WTC11 (cell line): ENCODE results near the gene C16orf74. TPM values are rescaled to one million over a fixed set of nuclear protein-coding genes. Genes with fewer than 3 reads are reported as not detected.

ENCODE experiments used
- ATAC-seq: fragments of 200-7000 bp; cut with Tn5 transposase; 2 replicates; pipeline ENCODE4 v1.10.0; 2021; ENCODE audit warnings: mild to moderate bottlenecking, moderate library complexity
- CTCF ChIA-PET: fragments of 300-600 bp; sonication (Branson Sonifier 250); formaldehyde crosslinking; loops from one replicate; lab custom pipeline; 2021; ENCODE audit warnings: antibody characterized with exemption; lab: Charles Lee
- POLR2A ChIA-PET: fragments of 350-600 bp; sonication (Branson Sonifier 250); formaldehyde crosslinking; loops from one replicate; lab custom pipeline; 2021; ENCODE audit warnings: antibody characterized with exemption; lab: Charles Lee
- DNase-seq: peaks from one replicate; pipeline ENCODE4 v3.0.0; 2021; ENCODE audit warnings: low spot score
- H3K27ac Mint-ChIP-seq: 2 replicates; pipeline ENCODE4 v1.8.0; 2021; ENCODE audit warnings: mixed read lengths
- H3K27me3 Mint-ChIP-seq: 2 replicates; pipeline ENCODE4 v1.8.0; 2021; ENCODE audit warnings: low read depth, mild to moderate bottlenecking, moderate library complexity, mixed read lengths
- H3K36me3 Mint-ChIP-seq: 2 replicates; pipeline ENCODE4 v1.8.0; 2021; ENCODE audit warnings: mixed read lengths
- H3K4me1 Mint-ChIP-seq: 2 replicates; pipeline ENCODE4 v1.8.0; 2022; ENCODE audit warnings: mixed read lengths
- H3K4me3 Mint-ChIP-seq: 2 replicates; pipeline ENCODE4 v1.8.0; 2021; ENCODE audit warnings: mild to moderate bottlenecking, moderate library complexity, mixed read lengths
- H3K9me3 Mint-ChIP-seq: 2 replicates; pipeline ENCODE4 v1.8.0; 2021; ENCODE audit warnings: mixed read lengths
- ATF2 ChIP-seq: sonication (generic); formaldehyde crosslinking; IDR thresholded peaks from 2 replicates; pipeline ENCODE4 v1.8.1; 2022; ENCODE audit warnings: low read depth, missing genetic modification reagents, borderline replicate concordance
- CREM ChIP-seq: sonication (generic); formaldehyde crosslinking; IDR thresholded peaks from 2 replicates; pipeline ENCODE4 v1.8.1; 2022; ENCODE audit warnings: mild to moderate bottlenecking, missing genetic modification reagents, moderate library complexity
- E2F4 ChIP-seq: sonication (generic); formaldehyde crosslinking; IDR thresholded peaks from 2 replicates; pipeline ENCODE4 v1.8.1; 2022; ENCODE audit warnings: low read depth, mild to moderate bottlenecking, moderate library complexity, missing genetic modification reagents, borderline replicate concordance
- E2F5 ChIP-seq: sonication (generic); formaldehyde crosslinking; IDR thresholded peaks from 2 replicates; pipeline ENCODE4 v1.8.1; 2022; ENCODE audit warnings: mild to moderate bottlenecking, moderate library complexity, missing genetic modification reagents
- EMX1 ChIP-seq: fragments of 250-450 bp; sonication (Bioruptor Pico); IDR thresholded peaks from 2 replicates; pipeline ENCODE4 v1.8.0; 2021; ENCODE audit warnings: mild to moderate bottlenecking
- GRHL2 ChIP-seq: fragments of 250-450 bp; sonication (Bioruptor Pico); IDR thresholded peaks from 2 replicates; pipeline ENCODE4 v1.8.0; 2022; ENCODE audit warnings: mild to moderate bottlenecking, moderate library complexity; ENCODE audit not compliant: insufficient replicate concordance, severe bottlenecking
- HMGA2 ChIP-seq: fragments of 250-450 bp; sonication (Bioruptor Pico); IDR thresholded peaks from 2 replicates; pipeline ENCODE4 v1.4.0; 2021; ENCODE audit warnings: mild to moderate bottlenecking, moderate library complexity
- IRF2 ChIP-seq: sonication (generic); formaldehyde crosslinking; IDR thresholded peaks from 2 replicates; pipeline ENCODE4 v1.8.0; 2022; ENCODE audit warnings: low read depth, missing genetic modification reagents, borderline replicate concordance
- MLX ChIP-seq: sonication (generic); formaldehyde crosslinking; IDR thresholded peaks from 2 replicates; pipeline ENCODE4 v1.8.1; 2023; ENCODE audit warnings: mild to moderate bottlenecking, missing genetic modification reagents, moderate library complexity
- MXD4 ChIP-seq: fragments of 250-450 bp; sonication (Bioruptor Pico); IDR thresholded peaks from 2 replicates; pipeline ENCODE4 v1.8.0; 2021; ENCODE audit warnings: mild to moderate bottlenecking, moderate library complexity, borderline replicate concordance
- NFATC4 ChIP-seq: fragments of 250-450 bp; sonication (Bioruptor Pico); IDR thresholded peaks from 2 replicates; pipeline ENCODE4 v1.9.0; 2021; ENCODE audit warnings: mild to moderate bottlenecking
- PREB ChIP-seq: sonication (generic); formaldehyde crosslinking; IDR thresholded peaks from 2 replicates; pipeline ENCODE4 v1.8.1; 2022; ENCODE audit warnings: mild to moderate bottlenecking, missing genetic modification reagents, moderate library complexity, borderline replicate concordance
- ZNF121 ChIP-seq: sonication (generic); formaldehyde crosslinking; IDR thresholded peaks from 2 replicates; pipeline ENCODE4 v1.8.0; 2023; ENCODE audit warnings: missing genetic modification reagents
- ZNF219 ChIP-seq: sonication (generic); formaldehyde crosslinking; IDR thresholded peaks from 2 replicates; pipeline ENCODE4 v1.8.0; 2023; ENCODE audit warnings: missing genetic modification reagents, mild to moderate bottlenecking, borderline replicate concordance
- ZNF396 ChIP-seq: fragments of 250-450 bp; sonication (Bioruptor Pico); IDR thresholded peaks from 2 replicates; pipeline ENCODE4 v1.8.0; 2021; ENCODE audit warnings: mild to moderate bottlenecking, moderate library complexity, borderline replicate concordance
- ZNF416 ChIP-seq: fragments of 250-450 bp; sonication (Bioruptor Pico); IDR thresholded peaks from 2 replicates; pipeline ENCODE4 v1.9.0; 2021; ENCODE audit warnings: mild to moderate bottlenecking, inconsistent platforms
- ZNF512 ChIP-seq: sonication (generic); formaldehyde crosslinking; IDR thresholded peaks from 2 replicates; pipeline ENCODE4 v1.8.1; 2022; ENCODE audit warnings: missing genetic modification reagents, borderline replicate concordance
- ZNF532 ChIP-seq: fragments of 250-450 bp; sonication (Bioruptor Pico); IDR thresholded peaks from 2 replicates; pipeline ENCODE4 v1.9.0; 2021; ENCODE audit warnings: mild to moderate bottlenecking, borderline replicate concordance
- total RNA-seq: library from RNA; stranded (reverse); gene quantifications from 3 replicates; pipeline ENCODE4 v1.2.3, GENCODE V29; 2021

The C16orf74 gene
- total RNA-seq, 1 experiment from 2014 or later, result 8.3 TPM

- H3K36me3 Mint-ChIP-seq, result peaks cover 45% of the 10 kb centered on the region
- H3K4me1 Mint-ChIP-seq, result no peaks in the 10 kb centered on the region
- DNase-seq (no peak), ATAC-seq (no peak)
- no peak overlapping the region for H3K4me3 Mint-ChIP-seq
- peak overlapping the region; percentile 42; the same call in 1 of the 2 replicates for H3K27ac Mint-ChIP-seq
- ChIA-PET POLR2A (no interaction called here), CTCF (interaction anchor here (1.0 to 6.8 kb wide), 3 partner anchors 12 to 45 kb away, joined by 3 to 75 read pairs (median 3); no protein-coding TSS in a partner anchor)
- H3K9me3 Mint-ChIP-seq, result no peaks in the 10 kb centered on the region
- TF ChIP-seq MXD4 (no peak), NFATC4 (CRISPR knock-in tag) (peak; percentile 8; the same call in 1 of the 2 replicates)
- H3K27me3 Mint-ChIP-seq, result no peaks in the 10 kb centered on the region
Measured at GRCh38 chr16:85677383-85677967, 73.4 kb downstream of the C16orf74 start.

- DNase-seq (no peak), ATAC-seq (no peak)
- H3K9me3 Mint-ChIP-seq, result no peaks in the 10 kb centered on the region
- peaks cover 51% of the 10 kb centered on the region for H3K36me3 Mint-ChIP-seq
- H3K27ac Mint-ChIP-seq, result peak overlapping the region; percentile 67; the same call in 1 of the 2 replicates
- POLR2A ChIA-PET, result interaction anchor here (1.6 kb wide), 1 partner anchor 9 kb away, joined by 4 read pairs; no protein-coding TSS in a partner anchor
- no peak overlapping the region for H3K4me3 Mint-ChIP-seq
- H3K27me3 Mint-ChIP-seq, result no peaks in the 10 kb centered on the region
- TF ChIP-seq NFATC4 (CRISPR knock-in tag), result no peak
- CTCF ChIA-PET, result interaction anchor here (1.0 to 6.8 kb wide), 8 partner anchors 13 to 283 kb away, joined by 3 to 75 read pairs (median 6); partner anchors contain the start of gene GINS2
- H3K4me1 Mint-ChIP-seq, result no peaks in the 10 kb centered on the region
Measured at GRCh38 chr16:85676466-85676865, 74.4 kb downstream of the C16orf74 start.

- H3K9me3 Mint-ChIP-seq, result no peaks in the 10 kb centered on the region
- ATAC-seq (peak; percentile 53), DNase-seq (no peak)
- H3K4me3 Mint-ChIP-seq, result no peak overlapping the region
- no peak overlapping the region for H3K27ac Mint-ChIP-seq
- no peaks in the 10 kb centered on the region for H3K4me1 Mint-ChIP-seq
- ChIA-PET POLR2A (interaction anchor here (1.6 kb wide), 1 partner anchor 10 kb away, joined by 4 read pairs; no protein-coding TSS in a partner anchor), CTCF (interaction anchor here (0.6 to 6.8 kb wide), 15 partner anchors 9 to 282 kb away, joined by 3 to 75 read pairs (median 3); partner anchors contain the start of gene GINS2)
- peaks cover 50% of the 10 kb centered on the region for H3K36me3 Mint-ChIP-seq
- H3K27me3 Mint-ChIP-seq, result no peaks in the 10 kb centered on the region
- no peak for TF ChIP-seq ATF2 (CRISPR knock-in tag)
- TF ChIP-seq MLX (CRISPR knock-in tag), result no peak
- no peak for TF ChIP-seq ZNF416 (CRISPR knock-in tag)
- no peak for TF ChIP-seq ZNF121 (CRISPR knock-in tag)
- no peak for TF ChIP-seq ZNF396
- no peak for TF ChIP-seq CREM (CRISPR knock-in tag)
- TF ChIP-seq PREB (CRISPR knock-in tag), result no peak
- no peak for TF ChIP-seq E2F4 (CRISPR knock-in tag)
- no peak for TF ChIP-seq HMGA2
- TF ChIP-seq ZNF219 (CRISPR knock-in tag), result no peak
- TF ChIP-seq IRF2 (CRISPR knock-in tag), result no peak
- TF ChIP-seq E2F5, result no peak
- no peak for TF ChIP-seq GRHL2 (CRISPR knock-in tag)
- TF ChIP-seq EMX1, result no peak
- TF ChIP-seq ZNF532 (CRISPR knock-in tag), result no peak
- TF ChIP-seq ZNF512 (CRISPR knock-in tag), result no peak
Measured at GRCh38 chr16:85675251-85675874, 75.5 kb downstream of the C16orf74 start.
